ENCODE data around the gene KIF19. TPM values are rescaled to one million over a fixed set of nuclear protein-coding genes. Genes with fewer than 3 reads are reported as not detected.

Gene KIF19
- total RNA-seq, 1 donor from 2014 or later, result 2.2 TPM

DNA sequence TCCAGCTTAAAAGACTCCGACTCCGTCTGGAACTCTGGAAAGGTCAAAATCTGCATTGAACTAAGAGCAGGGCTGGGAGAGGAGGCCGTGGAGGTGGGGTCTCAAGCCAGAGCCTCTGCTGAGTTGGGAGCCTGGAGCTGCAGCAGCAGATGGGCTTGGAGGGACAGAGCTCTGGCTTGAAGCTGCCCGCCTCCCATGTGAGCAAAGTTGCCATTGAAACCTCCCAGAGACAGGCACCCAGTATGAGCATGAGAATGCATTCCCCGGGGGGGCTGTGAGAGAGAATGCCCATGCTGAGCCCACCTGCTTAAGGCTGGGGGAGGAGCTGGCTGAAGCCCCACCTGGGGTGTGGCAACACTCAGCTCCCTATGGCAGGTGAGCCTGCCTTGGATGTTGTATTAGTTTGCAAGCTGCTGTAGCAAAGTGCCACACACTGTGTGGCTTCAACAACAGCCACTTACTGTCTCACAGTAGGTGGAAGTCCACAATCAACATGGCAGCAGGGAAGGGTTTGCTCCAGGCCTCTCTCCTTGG lies 9.6 kb downstream of the KIF19 start:
- DNase-seq (ENCODE audit: low spot score, unreplicated experiment), result no peak
- H3K27me3 Mint-ChIP-seq, result peaks cover 9% of the 10 kb centered on the region
- no peak overlapping the region for H3K4me3 Mint-ChIP-seq (ENCODE audit: low read depth)
- no peaks in the 10 kb centered on the region for H3K9me3 Mint-ChIP-seq (ENCODE audit: low read depth)
- no peaks in the 10 kb centered on the region for H3K36me3 Mint-ChIP-seq (ENCODE audit: insufficient read depth)
- peaks cover 13% of the 10 kb centered on the region for H3K4me1 Mint-ChIP-seq (ENCODE audit: low read depth)
- H3K27ac Mint-ChIP-seq, result no peak overlapping the region
- TF ChIP-seq CTCF (IDR thresholded peaks at IDR 0.05; ENCODE audit: unreplicated experiment), result no peak

GRCh38 chr17:74336307-74336706 lies 10.3 kb downstream of the KIF19 start:
- no peak overlapping the region for H3K4me3 Mint-ChIP-seq (ENCODE audit: low read depth)
- no peak for DNase-seq (ENCODE audit: low spot score, unreplicated experiment)
- H3K27ac Mint-ChIP-seq, result no peak overlapping the region
- H3K36me3 Mint-ChIP-seq (ENCODE audit: insufficient read depth), result no peaks in the 10 kb centered on the region
- H3K9me3 Mint-ChIP-seq (ENCODE audit: low read depth), result no peaks in the 10 kb centered on the region
- H3K4me1 Mint-ChIP-seq (ENCODE audit: low read depth), result peaks cover 13% of the 10 kb centered on the region
- peaks cover 9% of the 10 kb centered on the region for H3K27me3 Mint-ChIP-seq
- no peak for TF ChIP-seq CTCF (IDR thresholded peaks at IDR 0.05; ENCODE audit: unreplicated experiment)

DNA sequence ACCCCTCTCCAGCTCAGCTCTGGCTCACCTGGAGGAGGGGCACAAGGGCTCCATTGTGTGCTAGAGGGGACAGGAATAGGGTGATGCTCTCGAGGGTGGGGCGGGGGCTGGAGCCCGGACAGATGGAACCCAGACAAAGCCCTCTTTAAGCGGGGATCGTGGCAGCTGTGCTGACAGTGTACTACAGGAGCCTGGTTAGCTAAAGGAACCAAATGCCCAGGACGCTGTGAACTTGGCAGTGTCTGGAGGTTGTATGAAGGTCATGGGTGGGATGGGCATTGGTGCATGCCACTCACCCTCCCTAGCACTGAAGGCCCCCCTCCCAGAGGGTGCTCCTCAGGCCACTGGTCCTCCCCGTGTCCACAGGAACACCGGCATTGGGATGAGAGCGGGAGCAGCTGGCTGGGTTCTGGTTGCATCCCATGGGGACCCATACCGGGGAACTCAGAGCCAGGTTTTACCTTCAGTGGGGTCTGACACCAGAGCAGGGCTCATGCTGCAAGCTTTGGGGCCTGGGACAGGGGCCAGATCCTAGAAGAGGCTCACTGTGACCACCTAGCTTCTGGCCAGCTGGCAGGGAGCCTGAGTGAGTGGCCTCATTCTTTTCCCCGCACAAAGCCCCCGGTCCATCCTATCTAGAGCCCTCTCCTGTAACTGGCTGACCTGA lies 11.9 kb downstream of the KIF19 start:
- peaks cover 4% of the 10 kb centered on the region for H3K4me1 Mint-ChIP-seq (ENCODE audit: low read depth)
- no peak overlapping the region for H3K4me3 Mint-ChIP-seq (ENCODE audit: low read depth)
- TF ChIP-seq CTCF (IDR thresholded peaks at IDR 0.05; ENCODE audit: unreplicated experiment), result no peak
- H3K27ac Mint-ChIP-seq, result peak overlapping the region; percentile 40
- peaks cover 9% of the 10 kb centered on the region for H3K27me3 Mint-ChIP-seq
- H3K9me3 Mint-ChIP-seq (ENCODE audit: low read depth), result no peaks in the 10 kb centered on the region
- DNase-seq (ENCODE audit: low spot score, unreplicated experiment), result no peak
- H3K36me3 Mint-ChIP-seq (ENCODE audit: insufficient read depth), result no peaks in the 10 kb centered on the region

DNA sequence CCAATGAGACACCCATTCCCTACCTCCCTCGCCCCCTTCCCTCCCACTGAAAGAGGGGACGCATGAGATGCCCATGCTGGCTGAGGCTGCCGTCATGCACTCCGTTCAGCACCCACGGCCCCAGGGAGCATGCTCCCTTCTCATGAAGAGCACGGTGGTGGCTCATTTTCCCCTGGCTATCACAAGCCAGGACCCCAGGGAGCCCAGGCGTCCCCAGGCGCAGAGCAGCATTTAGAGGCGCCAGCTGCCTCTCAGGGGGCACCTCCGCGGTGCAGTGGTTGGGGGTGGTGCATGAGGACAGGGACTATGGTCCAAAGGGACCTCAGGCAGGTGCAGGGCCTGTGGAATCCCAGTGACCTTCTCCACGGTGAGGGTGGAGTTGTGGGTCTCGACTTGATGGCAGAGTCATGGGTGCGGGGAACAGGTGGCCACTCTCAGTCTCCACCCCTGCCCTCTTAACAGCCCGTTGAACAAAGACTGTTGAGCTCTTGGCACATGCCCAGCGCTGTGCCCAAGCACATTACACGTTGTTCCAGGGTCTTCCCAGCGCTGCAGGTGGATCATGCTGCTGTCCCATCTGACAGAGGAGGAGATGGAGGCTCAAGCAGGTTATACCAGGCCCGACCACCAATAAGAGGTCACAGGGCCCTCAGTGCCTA lies 13.6 kb downstream of the KIF19 start:
- Mint-ChIP-seq H3K36me3 (ENCODE audit: insufficient read depth) (no peaks in the 10 kb centered on the region), H3K4me3 (ENCODE audit: low read depth) (no peak overlapping the region), H3K4me1 (ENCODE audit: low read depth) (peaks cover 3% of the 10 kb centered on the region), H3K27me3 (peaks cover 9% of the 10 kb centered on the region), H3K9me3 (ENCODE audit: low read depth) (no peaks in the 10 kb centered on the region), H3K27ac (no peak overlapping the region)
- DNase-seq (ENCODE audit: low spot score, unreplicated experiment), result no peak
- TF ChIP-seq CTCF (IDR thresholded peaks at IDR 0.05; ENCODE audit: unreplicated experiment), result no peak

DNA sequence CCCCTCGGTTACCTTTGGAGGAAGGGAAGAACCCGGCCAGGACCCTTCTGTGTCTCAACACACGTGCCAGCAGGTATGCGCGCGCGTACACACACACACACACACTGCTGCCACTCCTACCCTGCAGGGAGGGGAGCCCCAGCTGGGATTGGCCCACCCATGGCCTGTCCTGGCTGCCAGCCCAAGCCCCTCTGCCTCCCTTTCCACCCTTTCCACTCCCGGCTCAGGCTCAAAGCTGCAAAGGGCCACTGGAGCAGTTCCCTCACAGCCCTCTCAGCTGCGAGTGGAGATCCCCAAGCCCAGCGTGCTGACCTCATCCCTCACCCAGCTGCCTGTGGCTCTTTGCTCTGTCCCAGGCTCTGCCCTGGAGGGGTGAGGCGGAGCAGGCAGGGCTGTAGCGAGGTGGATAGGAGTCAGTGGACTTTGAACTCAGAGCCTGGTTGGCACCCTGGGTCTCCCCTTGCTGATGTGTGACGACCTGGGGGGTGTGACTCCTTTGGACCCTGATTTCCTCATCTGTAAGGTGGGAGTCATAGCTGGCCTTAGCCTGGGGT lies 14.5 kb downstream of the KIF19 start:
- DNase-seq (ENCODE audit: low spot score, unreplicated experiment), result no peak
- no peak for TF ChIP-seq CTCF (IDR thresholded peaks at IDR 0.05; ENCODE audit: unreplicated experiment)
- no peaks in the 10 kb centered on the region for H3K36me3 Mint-ChIP-seq (ENCODE audit: insufficient read depth)
- H3K27ac Mint-ChIP-seq, result no peak overlapping the region
- peaks cover 17% of the 10 kb centered on the region for H3K27me3 Mint-ChIP-seq
- no peaks in the 10 kb centered on the region for H3K9me3 Mint-ChIP-seq (ENCODE audit: low read depth)
- no peak overlapping the region for H3K4me3 Mint-ChIP-seq (ENCODE audit: low read depth)
- H3K4me1 Mint-ChIP-seq (ENCODE audit: low read depth), result peaks cover 3% of the 10 kb centered on the region

All from progenitor cell of endocrine pancreas (in vitro differentiated cells).